ENCODE data around the gene SLC26A4.

The SLC26A4 gene

DNA sequence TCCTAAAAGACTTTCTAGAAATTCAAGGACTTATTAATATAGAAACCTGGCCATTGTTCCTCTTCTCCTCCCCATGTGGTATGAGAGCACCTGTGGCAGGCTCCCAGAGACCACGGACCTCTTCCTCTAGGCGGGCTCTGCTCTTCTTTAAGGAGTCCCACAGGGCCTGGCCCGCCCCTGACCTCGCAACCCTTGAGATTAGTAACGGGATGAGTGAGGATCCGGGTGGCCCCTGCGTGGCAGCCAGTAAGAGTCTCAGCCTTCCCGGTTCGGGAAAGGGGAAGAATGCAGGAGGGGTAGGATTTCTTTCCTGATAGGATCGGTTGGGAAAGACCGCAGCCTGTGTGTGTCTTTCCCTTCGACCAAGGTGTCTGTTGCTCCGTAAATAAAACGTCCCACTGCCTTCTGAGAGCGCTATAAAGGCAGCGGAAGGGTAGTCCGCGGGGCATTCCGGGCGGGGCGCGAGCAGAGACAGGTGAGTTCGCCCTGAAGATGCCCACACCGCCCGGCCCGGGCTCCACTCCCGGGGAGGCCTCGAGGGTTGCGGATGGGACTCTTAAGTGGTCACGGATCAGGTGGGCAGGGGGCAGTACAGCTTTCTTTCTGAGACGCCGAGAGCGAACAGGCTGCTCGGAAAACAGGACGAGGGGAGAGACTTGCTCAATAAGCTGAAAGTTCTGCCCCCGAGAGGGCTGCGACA is at the start of gene SLC26A4:
SLC26A4 (plus strand) TSS at position 448 of the 700 bp plus-strand sequence. CDS start 814 bp downstream, outside the sequence.
- DNase-seq (ENCODE audit: low read depth): no peak
- TF ChIP-seq, protein P1, sequence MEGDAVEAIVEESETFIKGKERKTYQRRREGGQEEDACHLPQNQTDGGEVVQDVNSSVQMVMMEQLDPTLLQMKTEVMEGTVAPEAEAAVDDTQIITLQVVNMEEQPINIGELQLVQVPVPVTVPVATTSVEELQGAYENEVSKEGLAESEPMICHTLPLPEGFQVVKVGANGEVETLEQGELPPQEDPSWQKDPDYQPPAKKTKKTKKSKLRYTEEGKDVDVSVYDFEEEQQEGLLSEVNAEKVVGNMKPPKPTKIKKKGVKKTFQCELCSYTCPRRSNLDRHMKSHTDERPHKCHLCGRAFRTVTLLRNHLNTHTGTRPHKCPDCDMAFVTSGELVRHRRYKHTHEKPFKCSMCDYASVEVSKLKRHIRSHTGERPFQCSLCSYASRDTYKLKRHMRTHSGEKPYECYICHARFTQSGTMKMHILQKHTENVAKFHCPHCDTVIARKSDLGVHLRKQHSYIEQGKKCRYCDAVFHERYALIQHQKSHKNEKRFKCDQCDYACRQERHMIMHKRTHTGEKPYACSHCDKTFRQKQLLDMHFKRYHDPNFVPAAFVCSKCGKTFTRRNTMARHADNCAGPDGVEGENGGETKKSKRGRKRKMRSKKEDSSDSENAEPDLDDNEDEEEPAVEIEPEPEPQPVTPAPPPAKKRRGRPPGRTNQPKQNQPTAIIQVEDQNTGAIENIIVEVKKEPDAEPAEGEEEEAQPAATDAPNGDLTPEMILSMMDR (conservative IDR thresholded peaks at IDR 0.05; ENCODE audit: low read length): no peak
- peak within 1 kb of the TSS; percentile 63 for H3K4me3 ChIP-seq (ENCODE audit: low read length)

DNA sequence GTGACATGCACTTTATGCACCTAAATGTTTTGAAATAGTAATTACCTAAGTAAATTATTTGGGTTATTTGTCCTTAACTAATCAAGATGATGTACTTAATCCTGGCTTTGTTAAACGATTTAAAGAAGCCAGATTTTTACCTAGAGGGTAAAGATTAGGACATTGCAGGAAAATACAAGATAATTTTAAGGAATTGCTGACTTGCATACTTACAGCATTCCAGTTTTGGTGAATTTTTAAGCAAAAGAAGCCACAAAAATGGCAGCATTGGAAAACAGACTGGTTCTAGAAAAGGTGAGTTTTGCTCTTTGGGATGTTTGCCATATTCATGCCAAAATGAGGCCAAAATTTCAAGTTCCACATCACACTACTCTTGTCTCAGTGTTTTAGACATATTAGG is 47.2 kb upstream of the SLC26A4 start:
- DNase-seq (ENCODE audit: low read depth): no peak
- TF ChIP-seq, protein P1 (conservative IDR thresholded peaks at IDR 0.05; ENCODE audit: low read length): no peak
- no peak overlapping the region for H3K4me3 ChIP-seq (ENCODE audit: low read length)

DNA sequence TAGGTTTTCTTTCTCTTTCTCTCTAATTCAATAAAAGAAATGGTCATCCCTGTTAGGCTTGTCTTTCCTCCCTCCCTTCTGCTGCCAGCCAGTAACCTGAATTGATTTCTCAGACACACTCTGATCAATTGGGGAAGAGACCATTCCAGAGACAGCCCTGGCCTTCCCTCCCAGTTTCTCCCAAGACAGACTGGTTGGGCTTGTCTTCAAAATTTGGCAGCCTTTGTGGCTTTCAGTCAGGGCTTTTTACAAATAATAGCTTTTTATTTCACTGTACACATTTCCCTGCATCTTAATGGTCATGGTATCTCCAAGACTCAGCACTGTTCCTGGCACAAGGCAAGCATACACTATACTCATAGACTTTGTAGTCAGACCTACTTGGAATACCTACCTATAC is 46.7 kb upstream of the SLC26A4 start:
- no peak overlapping the region for H3K4me3 ChIP-seq (ENCODE audit: low read length)
- TF ChIP-seq, protein P1 (conservative IDR thresholded peaks at IDR 0.05; ENCODE audit: low read length): no peak
- DNase-seq (ENCODE audit: low read depth): peak; percentile 39

DNA sequence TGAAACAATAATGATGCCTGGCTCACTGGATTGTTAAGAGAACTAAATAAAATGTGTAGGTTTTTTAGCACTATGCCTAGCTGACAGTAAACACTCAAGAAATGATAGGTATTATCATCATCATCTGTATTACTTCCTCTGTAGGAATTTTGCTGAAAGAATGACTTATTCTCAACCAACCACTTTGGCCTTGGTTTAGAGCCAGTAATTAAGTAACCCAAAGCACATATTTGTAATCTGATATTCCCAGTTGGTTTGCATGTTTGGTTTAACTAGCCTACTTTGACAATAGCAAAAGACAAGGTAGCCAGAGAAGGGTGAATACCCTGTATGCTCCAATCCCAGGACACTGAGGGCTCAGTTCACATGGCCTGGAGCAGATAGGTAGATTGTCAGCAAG is 46.2 kb upstream of the SLC26A4 start:
- TF ChIP-seq, protein P1 (conservative IDR thresholded peaks at IDR 0.05; ENCODE audit: low read length): no peak
- H3K4me3 ChIP-seq (ENCODE audit: low read length): no peak overlapping the region
- peak; percentile 89 for DNase-seq (ENCODE audit: low read depth)

DNA sequence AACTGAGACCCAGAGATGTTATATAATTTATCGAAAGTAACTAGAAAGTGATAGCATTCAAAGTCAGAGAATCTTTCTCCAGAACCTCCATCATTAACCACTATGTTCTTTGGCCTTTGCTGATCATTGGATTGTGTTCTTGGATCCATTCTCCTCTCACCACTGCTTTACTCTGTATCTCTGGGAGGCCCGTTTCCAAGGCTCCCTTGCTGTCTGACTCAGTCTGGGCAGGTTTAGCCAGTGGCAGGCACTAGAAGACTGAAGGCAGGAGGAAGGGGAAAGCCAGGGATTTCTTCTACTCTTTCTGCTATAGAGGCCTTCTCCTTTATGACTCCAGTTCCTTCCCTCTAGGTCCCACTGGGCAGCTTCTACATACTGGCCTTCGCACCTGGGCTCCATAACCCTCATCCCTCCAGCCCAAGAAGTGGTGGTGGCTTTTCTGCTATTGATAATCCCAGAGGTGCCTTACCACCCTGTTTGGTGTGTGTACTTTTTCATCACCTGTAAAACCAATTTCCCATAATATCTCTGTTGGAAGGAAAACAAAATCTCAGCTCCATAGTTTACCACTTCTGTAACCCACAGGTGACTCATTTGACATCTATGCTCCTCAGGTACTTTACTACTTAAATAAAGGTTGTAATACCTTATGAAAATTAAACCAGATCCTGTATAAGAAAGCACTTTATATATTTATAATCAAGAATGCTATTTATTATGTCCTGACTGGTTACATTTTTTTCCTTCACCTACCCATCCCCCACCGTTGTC is 44.5 kb upstream of the SLC26A4 start:
- TF ChIP-seq, protein P1 (conservative IDR thresholded peaks at IDR 0.05; ENCODE audit: low read length): no peak
- DNase-seq (ENCODE audit: low read depth): no peak
- H3K4me3 ChIP-seq (ENCODE audit: low read length): no peak overlapping the region

DNA sequence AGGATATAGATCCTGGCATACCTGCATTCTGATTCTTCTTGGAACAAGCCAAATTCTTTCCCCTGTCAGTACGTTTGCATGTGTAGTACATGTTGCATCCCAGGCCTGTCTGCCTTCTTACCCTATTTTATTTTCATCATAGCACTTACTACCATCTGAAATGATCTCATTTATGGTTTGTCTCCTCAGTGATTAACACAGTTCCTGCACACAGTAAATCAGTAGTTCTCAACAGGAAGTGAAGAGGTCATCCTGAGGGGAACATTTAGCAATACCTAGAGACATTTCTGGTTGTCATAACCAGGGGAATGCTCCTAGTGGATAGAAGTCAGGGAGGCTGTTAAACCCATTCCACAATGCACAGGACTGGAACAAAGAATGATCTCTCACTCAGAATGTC is 38.2 kb upstream of the SLC26A4 start:
- peak; percentile 88 for DNase-seq (ENCODE audit: low read depth)
- no peak overlapping the region for H3K4me3 ChIP-seq (ENCODE audit: low read length)
- TF ChIP-seq, protein P1 (conservative IDR thresholded peaks at IDR 0.05; ENCODE audit: low read length): peak; percentile 17

DNA sequence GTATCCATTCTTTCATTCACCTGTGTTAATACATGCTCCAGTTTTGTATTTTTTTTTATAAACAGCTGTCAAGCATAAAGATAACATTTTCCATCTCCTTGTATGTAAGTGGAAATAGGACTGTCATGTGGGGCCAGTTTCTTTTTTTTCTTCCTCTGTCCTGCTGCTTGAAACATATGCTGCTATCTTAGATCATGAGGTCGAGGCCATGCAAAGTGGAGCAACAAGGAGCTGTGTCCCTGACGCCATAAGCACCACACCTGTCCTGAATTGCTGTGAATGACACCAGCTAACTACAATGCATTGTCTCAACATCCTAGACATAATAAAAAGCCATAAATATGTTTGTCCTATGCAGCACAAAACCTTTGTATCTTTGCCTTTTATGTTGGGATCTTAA is 37.7 kb upstream of the SLC26A4 start:
- no peak overlapping the region for H3K4me3 ChIP-seq (ENCODE audit: low read length)
- no peak for DNase-seq (ENCODE audit: low read depth)
- TF ChIP-seq, protein P1 (conservative IDR thresholded peaks at IDR 0.05; ENCODE audit: low read length): no peak
